ENCODE measurements around the gene TPK1. TPM values are rescaled to one million over a fixed set of nuclear protein-coding genes. Genes with fewer than 3 reads are reported as not detected.

TPK1 gene
- total and polyA plus RNA-seq, 2 of the 8 experiments (the other 6 are each of a cell fraction or from before 2014, with no cell fraction given) = 1.9 to 2.7 TPM

DNA sequence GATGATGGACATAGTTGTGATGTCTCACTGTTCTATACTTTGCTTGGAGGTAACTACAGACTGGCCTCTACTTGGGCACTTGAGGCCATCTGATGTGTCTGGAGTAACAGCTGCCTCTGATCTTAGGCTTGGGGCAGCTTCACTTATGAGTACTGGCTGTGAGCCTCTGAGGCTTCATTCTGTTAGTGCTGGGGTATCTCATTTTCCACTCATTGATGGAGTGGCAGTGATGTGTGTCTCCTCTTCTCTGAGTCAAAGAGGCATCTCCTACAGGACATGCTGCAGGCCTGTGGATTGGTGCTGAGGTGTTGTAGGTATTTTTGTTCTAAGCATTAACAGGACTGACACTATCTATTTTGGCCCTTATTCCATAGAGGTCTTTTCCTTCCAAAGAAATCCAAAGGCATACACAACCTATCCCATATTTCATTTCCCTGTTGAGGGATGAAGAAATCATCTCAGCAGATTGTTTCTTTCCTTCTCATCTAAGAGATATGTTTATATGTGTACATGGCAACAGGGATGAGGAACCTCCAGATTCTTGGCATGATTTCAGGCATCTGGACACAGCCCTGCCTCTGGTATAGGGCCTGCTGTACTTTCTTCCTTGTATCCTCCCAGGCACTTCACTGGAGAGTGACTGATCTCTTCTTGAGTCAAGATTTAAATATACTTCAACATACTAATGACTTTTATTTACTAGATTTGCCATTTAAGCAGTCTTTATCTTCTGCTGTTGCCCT lies 366.7 kb downstream of the TPK1 start:
- no peak overlapping the region for H3K4me3 ChIP-seq (ENCODE audit: extremely low read depth in 1 of 4, insufficient read depth in 2 of 4, low read depth in 3 of 4, low read length in 4 of 4)
- H4K8ac ChIP-seq (ENCODE audit: extremely low read depth, insufficient read depth, low read length) = no peak overlapping the region
- H3K23me2 ChIP-seq (ENCODE audit: low read depth, low read length) = no peaks in the 10 kb centered on the region
- H4K91ac ChIP-seq (replicated peaks; ENCODE audit: insufficient read length, low read length) = no peak overlapping the region
- H3K79me1 ChIP-seq (ENCODE audit: low read depth, low read length) = no peaks in the 10 kb centered on the region
- H3K27ac ChIP-seq (ENCODE audit: low read depth, low read length) = no peak overlapping the region
- no peak overlapping the region for H3K4me2 ChIP-seq (ENCODE audit: insufficient read depth in 1 of 2, low read depth in 2 of 2, low read length in 2 of 2)
- no peaks in the 10 kb centered on the region for H3K27me3 ChIP-seq (replicated peaks in 1 of 4; ENCODE audit: control insufficient read depth in 3 of 4, extremely low read depth in 1 of 4, insufficient read depth in 3 of 4, low read length in 3 of 4)
- no peak for FAIRE-seq
- no peak overlapping the region for H3K9ac ChIP-seq (replicated peaks in 1 of 4; ENCODE audit: extremely low read depth in 1 of 4, low read depth in 3 of 4, low read length in 3 of 4)
- ChIA-PET CTCF (ENCODE audit: partially characterized antibody) (no interaction called here), POLR2A (ENCODE audit: partially characterized antibody) (no interaction called here)
- H3K79me2 ChIP-seq (ENCODE audit: control insufficient read depth in 1 of 2, insufficient read depth in 2 of 2, low read length in 2 of 2) = no peaks in the 10 kb centered on the region
- no peaks in the 10 kb centered on the region for H3K9me3 ChIP-seq (ENCODE audit: insufficient read depth in 2 of 2, low read depth in 1 of 2, low read length in 1 of 2)
- no peak overlapping the region for H2BK5ac ChIP-seq (ENCODE audit: low read depth, low read length)
- no peak for DNase-seq (ENCODE audit: low read depth in 1 of 2, low spot score in 2 of 2)
- H2BK120ac ChIP-seq (replicated peaks; ENCODE audit: low read depth, low read length) = no peak overlapping the region
- no peak overlapping the region for H2AK5ac ChIP-seq (ENCODE audit: low read depth, low read length)
- no peak overlapping the region for H3K4ac ChIP-seq (replicated peaks; ENCODE audit: insufficient read length, low read depth, low read length)
- no peaks in the 10 kb centered on the region for H4K20me1 ChIP-seq (replicated peaks in 1 of 2; ENCODE audit: control insufficient read depth in 1 of 2, insufficient read depth in 2 of 2, low read length in 2 of 2)
- H3K4me1 ChIP-seq (replicated peaks in 1 of 4; ENCODE audit: control insufficient read depth in 3 of 4, insufficient read depth in 4 of 4, low read length in 3 of 4) = no peaks in the 10 kb centered on the region
- H2BK15ac ChIP-seq (ENCODE audit: low read length) = no peak overlapping the region
- H2BK20ac ChIP-seq (ENCODE audit: low read length) = no peak overlapping the region
- no peak overlapping the region for H2BK12ac ChIP-seq (ENCODE audit: low read depth, low read length)
- no peak overlapping the region for H2AFZ ChIP-seq (ENCODE audit: low read length)
- no peak overlapping the region for H3K56ac ChIP-seq (replicated peaks; ENCODE audit: insufficient read length, low read depth, low read length)
- H3K18ac ChIP-seq (ENCODE audit: extremely low read depth, low read length) = no peak overlapping the region
- no peak overlapping the region for H4K5ac ChIP-seq (ENCODE audit: insufficient read length, low read depth, low read length)
- no peak overlapping the region for H3K23ac ChIP-seq (ENCODE audit: insufficient read length)
- TF ChIP-seq POLR2AphosphoS5 (IDR thresholded peaks at IDR 0.05; ENCODE audit: low read depth, low read length) = no peak
- TF ChIP-seq TEAD4 (IDR thresholded peaks at IDR 0.05; ENCODE audit: low read depth, low read length) = no peak
- no peak for TF ChIP-seq CHD1 (IDR thresholded peaks at IDR 0.05; ENCODE audit: low read depth, low read length)
- TF ChIP-seq JUND (IDR thresholded peaks at IDR 0.05; ENCODE audit: low read length) = no peak
- no peak for TF ChIP-seq TAF7 (optimal IDR thresholded peaks at IDR 0.05; ENCODE audit: borderline replicate concordance, low read depth, low read length)
- TF ChIP-seq SP1 (IDR thresholded peaks at IDR 0.05; ENCODE audit: low read depth, low read length) = no peak
- TF ChIP-seq POLR2A (IDR thresholded peaks at IDR 0.05; ENCODE audit: control extremely low read depth in 1 of 2, low read depth in 2 of 2, low read length in 2 of 2) = no peak
- TF ChIP-seq, protein P1, sequence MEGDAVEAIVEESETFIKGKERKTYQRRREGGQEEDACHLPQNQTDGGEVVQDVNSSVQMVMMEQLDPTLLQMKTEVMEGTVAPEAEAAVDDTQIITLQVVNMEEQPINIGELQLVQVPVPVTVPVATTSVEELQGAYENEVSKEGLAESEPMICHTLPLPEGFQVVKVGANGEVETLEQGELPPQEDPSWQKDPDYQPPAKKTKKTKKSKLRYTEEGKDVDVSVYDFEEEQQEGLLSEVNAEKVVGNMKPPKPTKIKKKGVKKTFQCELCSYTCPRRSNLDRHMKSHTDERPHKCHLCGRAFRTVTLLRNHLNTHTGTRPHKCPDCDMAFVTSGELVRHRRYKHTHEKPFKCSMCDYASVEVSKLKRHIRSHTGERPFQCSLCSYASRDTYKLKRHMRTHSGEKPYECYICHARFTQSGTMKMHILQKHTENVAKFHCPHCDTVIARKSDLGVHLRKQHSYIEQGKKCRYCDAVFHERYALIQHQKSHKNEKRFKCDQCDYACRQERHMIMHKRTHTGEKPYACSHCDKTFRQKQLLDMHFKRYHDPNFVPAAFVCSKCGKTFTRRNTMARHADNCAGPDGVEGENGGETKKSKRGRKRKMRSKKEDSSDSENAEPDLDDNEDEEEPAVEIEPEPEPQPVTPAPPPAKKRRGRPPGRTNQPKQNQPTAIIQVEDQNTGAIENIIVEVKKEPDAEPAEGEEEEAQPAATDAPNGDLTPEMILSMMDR (IDR thresholded peaks at IDR 0.05; ENCODE audit: control extremely low read depth in 1 of 3, insufficient read depth in 1 of 3, low read depth in 1 of 3, low read length in 3 of 3) = no peak
- H3K36me3 ChIP-seq (ENCODE audit: control insufficient read depth in 2 of 4, insufficient read depth in 4 of 4, low read length in 3 of 4) = no peaks in the 10 kb centered on the region
- H3K14ac ChIP-seq (ENCODE audit: insufficient read length) = no peak overlapping the region

Measured in H1 (cell line).